Measurements from ENCODE around the gene CENATAC.

DNA sequence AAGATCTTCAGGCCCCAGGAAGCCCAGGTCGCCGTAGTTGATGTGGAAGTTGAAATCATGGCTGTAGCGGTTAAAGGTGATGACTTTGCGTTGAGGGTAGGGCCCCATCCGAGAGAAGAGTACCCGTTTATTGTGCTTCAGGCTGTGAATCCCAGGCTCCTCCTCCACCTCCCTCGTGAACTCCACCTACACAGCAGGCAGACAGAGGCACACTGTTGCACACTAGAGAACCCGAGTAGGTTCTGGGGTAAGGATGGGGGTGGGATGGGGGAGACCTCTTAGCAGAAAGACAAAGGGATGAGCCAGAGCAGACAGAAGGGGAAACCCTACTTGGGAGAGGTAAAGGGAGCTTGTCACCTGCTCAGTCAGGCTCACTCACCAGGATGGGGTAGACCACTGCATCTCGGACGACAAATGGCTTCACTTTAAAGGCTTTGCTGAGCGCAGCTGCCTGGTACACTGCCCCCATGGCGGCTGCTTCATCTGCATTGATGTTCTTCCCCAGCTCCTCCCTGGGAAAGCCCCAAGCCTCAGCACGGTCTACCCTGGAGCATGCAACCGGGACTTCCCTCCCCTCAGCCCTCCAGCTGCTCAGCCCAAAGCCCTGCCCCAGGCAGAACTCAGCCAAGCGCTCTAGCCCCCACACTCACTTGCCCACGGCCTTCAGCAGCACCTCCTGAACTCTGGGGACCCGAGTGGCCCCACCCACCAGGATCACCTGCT lies 53.7 kb downstream of the CENATAC start:
- TF ChIP-seq, protein P1, sequence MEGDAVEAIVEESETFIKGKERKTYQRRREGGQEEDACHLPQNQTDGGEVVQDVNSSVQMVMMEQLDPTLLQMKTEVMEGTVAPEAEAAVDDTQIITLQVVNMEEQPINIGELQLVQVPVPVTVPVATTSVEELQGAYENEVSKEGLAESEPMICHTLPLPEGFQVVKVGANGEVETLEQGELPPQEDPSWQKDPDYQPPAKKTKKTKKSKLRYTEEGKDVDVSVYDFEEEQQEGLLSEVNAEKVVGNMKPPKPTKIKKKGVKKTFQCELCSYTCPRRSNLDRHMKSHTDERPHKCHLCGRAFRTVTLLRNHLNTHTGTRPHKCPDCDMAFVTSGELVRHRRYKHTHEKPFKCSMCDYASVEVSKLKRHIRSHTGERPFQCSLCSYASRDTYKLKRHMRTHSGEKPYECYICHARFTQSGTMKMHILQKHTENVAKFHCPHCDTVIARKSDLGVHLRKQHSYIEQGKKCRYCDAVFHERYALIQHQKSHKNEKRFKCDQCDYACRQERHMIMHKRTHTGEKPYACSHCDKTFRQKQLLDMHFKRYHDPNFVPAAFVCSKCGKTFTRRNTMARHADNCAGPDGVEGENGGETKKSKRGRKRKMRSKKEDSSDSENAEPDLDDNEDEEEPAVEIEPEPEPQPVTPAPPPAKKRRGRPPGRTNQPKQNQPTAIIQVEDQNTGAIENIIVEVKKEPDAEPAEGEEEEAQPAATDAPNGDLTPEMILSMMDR (conservative IDR thresholded peaks at IDR 0.05; ENCODE audit: low read depth in 2 of 2), result no peak
- TF ChIP-seq, protein P2, sequence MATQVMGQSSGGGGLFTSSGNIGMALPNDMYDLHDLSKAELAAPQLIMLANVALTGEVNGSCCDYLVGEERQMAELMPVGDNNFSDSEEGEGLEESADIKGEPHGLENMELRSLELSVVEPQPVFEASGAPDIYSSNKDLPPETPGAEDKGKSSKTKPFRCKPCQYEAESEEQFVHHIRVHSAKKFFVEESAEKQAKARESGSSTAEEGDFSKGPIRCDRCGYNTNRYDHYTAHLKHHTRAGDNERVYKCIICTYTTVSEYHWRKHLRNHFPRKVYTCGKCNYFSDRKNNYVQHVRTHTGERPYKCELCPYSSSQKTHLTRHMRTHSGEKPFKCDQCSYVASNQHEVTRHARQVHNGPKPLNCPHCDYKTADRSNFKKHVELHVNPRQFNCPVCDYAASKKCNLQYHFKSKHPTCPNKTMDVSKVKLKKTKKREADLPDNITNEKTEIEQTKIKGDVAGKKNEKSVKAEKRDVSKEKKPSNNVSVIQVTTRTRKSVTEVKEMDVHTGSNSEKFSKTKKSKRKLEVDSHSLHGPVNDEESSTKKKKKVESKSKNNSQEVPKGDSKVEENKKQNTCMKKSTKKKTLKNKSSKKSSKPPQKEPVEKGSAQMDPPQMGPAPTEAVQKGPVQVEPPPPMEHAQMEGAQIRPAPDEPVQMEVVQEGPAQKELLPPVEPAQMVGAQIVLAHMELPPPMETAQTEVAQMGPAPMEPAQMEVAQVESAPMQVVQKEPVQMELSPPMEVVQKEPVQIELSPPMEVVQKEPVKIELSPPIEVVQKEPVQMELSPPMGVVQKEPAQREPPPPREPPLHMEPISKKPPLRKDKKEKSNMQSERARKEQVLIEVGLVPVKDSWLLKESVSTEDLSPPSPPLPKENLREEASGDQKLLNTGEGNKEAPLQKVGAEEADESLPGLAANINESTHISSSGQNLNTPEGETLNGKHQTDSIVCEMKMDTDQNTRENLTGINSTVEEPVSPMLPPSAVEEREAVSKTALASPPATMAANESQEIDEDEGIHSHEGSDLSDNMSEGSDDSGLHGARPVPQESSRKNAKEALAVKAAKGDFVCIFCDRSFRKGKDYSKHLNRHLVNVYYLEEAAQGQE (IDR thresholded peaks at IDR 0.05; ENCODE audit: unreplicated experiment), result no peak
- TF ChIP-seq POLR2AphosphoS5 (IDR thresholded peaks at IDR 0.05; ENCODE audit: low read depth) (no peak), EZH2 (IDR thresholded peaks at IDR 0.05; ENCODE audit: low read depth, unreplicated experiment) (no peak), ZNF114 (CRISPR knock-in tag; IDR thresholded peaks at IDR 0.05) (no peak), CREB1 (CRISPR knock-in tag; IDR thresholded peaks at IDR 0.05; ENCODE audit: low read depth) (no peak), EZH2phosphoT487 (IDR thresholded peaks at IDR 0.05; ENCODE audit: unreplicated experiment) (no peak), ZNF331 (CRISPR knock-in tag; IDR thresholded peaks at IDR 0.05; ENCODE audit: low read depth) (no peak), JUNB (IDR thresholded peaks at IDR 0.05; ENCODE audit: unreplicated experiment) (no peak), STAT1 (IDR thresholded peaks at IDR 0.05; ENCODE audit: unreplicated experiment) (no peak)
- TF ChIP-seq, protein P3, sequence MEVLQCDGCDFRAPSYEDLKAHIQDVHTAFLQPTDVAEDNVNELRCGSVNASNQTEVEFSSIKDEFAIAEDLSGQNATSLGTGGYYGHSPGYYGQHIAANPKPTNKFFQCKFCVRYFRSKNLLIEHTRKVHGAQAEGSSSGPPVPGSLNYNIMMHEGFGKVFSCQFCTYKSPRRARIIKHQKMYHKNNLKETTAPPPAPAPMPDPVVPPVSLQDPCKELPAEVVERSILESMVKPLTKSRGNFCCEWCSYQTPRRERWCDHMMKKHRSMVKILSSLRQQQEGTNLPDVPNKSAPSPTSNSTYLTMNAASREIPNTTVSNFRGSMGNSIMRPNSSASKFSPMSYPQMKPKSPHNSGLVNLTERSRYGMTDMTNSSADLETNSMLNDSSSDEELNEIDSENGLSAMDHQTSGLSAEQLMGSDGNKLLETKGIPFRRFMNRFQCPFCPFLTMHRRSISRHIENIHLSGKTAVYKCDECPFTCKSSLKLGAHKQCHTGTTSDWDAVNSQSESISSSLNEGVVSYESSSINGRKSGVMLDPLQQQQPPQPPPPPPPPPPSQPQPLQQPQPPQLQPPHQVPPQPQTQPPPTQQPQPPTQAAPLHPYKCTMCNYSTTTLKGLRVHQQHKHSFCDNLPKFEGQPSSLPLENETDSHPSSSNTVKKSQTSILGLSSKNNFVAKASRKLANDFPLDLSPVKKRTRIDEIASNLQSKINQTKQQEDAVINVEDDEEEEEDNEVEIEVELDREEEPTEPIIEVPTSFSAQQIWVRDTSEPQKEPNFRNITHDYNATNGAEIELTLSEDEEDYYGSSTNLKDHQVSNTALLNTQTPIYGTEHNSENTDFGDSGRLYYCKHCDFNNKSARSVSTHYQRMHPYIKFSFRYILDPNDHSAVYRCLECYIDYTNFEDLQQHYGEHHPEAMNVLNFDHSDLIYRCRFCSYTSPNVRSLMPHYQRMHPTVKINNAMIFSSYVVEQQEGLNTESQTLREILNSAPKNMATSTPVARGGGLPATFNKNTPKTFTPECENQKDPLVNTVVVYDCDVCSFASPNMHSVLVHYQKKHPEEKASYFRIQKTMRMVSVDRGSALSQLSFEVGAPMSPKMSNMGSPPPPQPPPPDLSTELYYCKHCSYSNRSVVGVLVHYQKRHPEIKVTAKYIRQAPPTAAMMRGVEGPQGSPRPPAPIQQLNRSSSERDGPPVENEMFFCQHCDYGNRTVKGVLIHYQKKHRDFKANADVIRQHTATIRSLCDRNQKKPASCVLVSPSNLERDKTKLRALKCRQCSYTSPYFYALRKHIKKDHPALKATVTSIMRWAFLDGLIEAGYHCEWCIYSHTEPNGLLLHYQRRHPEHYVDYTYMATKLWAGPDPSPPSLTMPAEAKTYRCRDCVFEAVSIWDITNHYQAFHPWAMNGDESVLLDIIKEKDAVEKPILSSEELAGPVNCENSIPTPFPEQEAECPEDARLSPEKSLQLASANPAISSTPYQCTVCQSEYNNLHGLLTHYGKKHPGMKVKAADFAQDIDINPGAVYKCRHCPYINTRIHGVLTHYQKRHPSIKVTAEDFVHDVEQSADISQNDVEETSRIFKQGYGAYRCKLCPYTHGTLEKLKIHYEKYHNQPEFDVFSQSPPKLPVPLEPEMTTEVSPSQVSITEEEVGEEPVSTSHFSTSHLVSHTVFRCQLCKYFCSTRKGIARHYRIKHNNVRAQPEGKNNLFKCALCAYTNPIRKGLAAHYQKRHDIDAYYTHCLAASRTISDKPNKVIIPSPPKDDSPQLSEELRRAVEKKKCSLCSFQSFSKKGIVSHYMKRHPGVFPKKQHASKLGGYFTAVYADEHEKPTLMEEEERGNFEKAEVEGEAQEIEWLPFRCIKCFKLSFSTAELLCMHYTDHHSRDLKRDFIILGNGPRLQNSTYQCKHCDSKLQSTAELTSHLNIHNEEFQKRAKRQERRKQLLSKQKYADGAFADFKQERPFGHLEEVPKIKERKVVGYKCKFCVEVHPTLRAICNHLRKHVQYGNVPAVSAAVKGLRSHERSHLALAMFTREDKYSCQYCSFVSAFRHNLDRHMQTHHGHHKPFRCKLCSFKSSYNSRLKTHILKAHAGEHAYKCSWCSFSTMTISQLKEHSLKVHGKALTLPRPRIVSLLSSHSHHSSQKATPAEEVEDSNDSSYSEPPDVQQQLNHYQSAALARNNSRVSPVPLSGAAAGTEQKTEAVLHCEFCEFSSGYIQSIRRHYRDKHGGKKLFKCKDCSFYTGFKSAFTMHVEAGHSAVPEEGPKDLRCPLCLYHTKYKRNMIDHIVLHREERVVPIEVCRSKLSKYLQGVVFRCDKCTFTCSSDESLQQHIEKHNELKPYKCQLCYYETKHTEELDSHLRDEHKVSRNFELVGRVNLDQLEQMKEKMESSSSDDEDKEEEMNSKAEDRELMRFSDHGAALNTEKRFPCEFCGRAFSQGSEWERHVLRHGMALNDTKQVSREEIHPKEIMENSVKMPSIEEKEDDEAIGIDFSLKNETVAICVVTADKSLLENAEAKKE (CRISPR knock-in tag; IDR thresholded peaks at IDR 0.05), result no peak
- TF ChIP-seq, protein P4, sequence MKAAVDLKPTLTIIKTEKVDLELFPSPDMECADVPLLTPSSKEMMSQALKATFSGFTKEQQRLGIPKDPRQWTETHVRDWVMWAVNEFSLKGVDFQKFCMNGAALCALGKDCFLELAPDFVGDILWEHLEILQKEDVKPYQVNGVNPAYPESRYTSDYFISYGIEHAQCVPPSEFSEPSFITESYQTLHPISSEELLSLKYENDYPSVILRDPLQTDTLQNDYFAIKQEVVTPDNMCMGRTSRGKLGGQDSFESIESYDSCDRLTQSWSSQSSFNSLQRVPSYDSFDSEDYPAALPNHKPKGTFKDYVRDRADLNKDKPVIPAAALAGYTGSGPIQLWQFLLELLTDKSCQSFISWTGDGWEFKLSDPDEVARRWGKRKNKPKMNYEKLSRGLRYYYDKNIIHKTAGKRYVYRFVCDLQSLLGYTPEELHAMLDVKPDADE (IDR thresholded peaks at IDR 0.05), result no peak

Measured in GM23338 (cell line).